C4-2B (cell line): ENCODE data around the gene NHLH1.

ENCODE experiments used
- H3K27ac ChIP-seq: fragments of 450-650 bp; 2 replicates; pipeline ENCODE4 v1.5.1; 2017
- ZFX ChIP-seq: fragments of 450-650 bp; IDR thresholded peaks from 2 replicates; pipeline ENCODE4 v1.6.1; 2017
- TF ChIP-seq, protein P1 (sequence below): fragments of 450-650 bp; conservative IDR thresholded peaks from 2 replicates; pipeline ENCODE4 v1.5.1; 2017; ENCODE audit warnings: mild to moderate bottlenecking

The NHLH1 gene

DNA sequence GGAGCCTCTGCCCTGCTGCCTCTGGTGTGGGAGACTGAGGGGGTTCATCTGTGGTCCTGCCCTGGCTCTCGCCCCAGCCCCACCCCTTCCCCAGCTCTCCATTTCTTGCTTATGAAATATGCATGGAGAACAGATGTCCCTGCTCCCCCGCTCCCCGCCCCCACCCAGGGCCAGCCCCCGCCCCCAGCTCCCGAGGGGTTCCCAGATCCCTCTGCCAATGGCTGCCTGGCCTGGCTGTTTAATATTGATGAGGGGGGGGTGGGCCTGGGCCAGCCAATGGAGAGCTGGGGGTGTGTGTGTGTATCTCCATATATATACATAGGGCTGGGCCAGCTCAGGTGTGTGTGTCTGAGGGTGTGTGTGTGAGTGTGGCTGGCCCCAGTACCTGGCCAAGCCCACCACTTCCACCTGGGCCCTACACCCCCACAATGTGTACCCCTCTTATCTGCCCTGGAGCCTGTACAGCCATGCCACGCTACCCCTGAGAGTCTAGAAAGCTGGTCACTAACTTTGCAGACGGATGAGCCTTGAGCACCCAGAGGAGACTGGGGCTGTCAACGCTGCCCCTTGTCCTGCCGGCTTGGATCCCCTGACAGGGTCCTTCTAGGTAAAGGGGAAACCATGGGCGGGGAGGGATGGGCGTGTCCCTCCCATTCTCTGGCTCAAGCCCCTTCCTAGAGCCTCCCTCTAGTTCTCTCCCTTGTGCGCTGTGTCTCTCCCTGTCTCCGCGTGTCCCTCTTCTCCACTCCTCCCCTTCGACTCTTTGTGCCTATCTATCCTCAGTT lies at the start of gene NHLH1:
Gene NHLH1 (plus strand): TSS at position 341 of the 785 bp plus-strand sequence. CDS start 3,661 bp downstream, outside the sequence.
- H3K27ac ChIP-seq: no peak within 1 kb of the TSS
- TF ChIP-seq, protein P1, sequence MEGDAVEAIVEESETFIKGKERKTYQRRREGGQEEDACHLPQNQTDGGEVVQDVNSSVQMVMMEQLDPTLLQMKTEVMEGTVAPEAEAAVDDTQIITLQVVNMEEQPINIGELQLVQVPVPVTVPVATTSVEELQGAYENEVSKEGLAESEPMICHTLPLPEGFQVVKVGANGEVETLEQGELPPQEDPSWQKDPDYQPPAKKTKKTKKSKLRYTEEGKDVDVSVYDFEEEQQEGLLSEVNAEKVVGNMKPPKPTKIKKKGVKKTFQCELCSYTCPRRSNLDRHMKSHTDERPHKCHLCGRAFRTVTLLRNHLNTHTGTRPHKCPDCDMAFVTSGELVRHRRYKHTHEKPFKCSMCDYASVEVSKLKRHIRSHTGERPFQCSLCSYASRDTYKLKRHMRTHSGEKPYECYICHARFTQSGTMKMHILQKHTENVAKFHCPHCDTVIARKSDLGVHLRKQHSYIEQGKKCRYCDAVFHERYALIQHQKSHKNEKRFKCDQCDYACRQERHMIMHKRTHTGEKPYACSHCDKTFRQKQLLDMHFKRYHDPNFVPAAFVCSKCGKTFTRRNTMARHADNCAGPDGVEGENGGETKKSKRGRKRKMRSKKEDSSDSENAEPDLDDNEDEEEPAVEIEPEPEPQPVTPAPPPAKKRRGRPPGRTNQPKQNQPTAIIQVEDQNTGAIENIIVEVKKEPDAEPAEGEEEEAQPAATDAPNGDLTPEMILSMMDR: no peak
- TF ChIP-seq ZFX: no peak

DNA sequence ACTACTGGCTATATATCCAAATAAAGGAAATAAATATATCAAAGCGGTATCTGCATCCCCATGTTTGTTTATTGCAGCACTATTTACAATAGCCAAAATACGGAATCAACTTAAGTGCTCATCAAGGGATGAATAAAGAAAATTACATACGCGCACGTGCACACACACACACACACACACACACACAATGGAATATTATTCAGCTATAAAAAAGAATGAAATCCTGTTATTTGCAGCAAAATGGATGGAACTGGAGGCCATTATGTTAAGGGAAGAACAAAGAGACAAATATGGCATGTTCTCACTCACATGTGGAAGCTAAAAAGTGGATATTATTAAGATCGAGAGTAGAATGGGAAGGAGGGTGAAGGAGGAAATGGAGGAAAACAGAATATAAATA lies 44.0 kb upstream of the NHLH1 start:
- TF ChIP-seq ZFX: no peak
- TF ChIP-seq, protein P1: no peak
- H3K27ac ChIP-seq: no peak overlapping the region

DNA sequence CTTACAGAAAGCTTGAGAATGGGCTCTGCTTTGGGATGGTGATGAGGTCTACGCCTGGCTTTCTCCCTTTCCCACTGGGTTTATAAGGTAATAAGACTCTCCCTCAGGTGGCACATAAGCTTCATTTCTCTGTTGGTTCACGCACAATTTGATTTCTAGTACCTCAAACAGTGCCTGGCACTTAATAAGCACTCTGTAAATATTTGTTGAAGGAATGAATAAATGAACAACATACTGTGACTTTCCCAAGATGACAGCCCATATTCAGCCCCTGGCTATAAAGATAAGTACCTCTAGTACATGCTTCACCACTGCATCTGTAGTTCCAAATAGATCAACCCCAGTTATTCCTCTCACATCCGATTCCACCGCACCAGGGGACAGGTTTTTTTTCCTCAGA lies 41.6 kb upstream of the NHLH1 start:
- TF ChIP-seq, protein P1: no peak
- no peak for TF ChIP-seq ZFX
- H3K27ac ChIP-seq: no peak overlapping the region

DNA sequence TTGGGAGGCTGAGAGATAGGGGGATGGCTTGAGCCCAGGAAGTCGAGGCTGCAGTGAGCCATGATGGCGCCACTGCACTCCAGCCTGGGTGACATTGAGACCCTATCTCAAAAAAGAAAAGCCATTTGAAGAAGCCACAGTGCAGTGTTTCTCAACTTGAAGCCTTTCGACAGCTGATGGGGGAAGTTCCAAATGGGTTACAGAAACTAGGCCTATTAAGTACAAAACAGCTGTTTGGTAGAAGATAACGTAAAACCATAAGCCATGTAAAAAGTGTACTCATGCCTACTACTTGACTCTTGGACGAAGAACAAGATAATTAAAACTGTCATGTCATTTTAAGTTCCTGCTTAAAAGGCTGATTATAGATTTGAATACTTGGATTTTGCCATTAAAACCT lies 40.5 kb upstream of the NHLH1 start:
- TF ChIP-seq, protein P1: no peak
- no peak for TF ChIP-seq ZFX

DNA sequence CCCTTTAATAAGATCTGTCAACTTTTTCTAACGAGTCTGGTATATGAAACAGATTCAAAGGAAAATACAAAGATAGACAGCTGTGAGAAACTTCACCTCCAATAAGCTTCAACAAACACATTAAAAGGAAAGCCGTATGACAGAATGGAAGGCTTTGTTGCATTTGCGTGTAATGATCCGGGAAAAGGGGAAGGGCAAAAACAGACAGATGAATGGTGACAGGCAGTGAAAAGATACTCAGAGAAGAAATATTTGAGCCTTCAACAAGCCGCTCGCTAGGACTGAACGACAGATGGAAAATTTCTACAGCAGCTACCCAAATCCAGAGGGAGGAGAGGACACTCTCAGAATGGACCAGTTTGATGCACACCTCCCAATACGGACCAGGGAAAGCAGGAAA lies 38.7 kb upstream of the NHLH1 start:
- TF ChIP-seq, protein P1: no peak
- TF ChIP-seq ZFX: no peak
- H3K27ac ChIP-seq: no peak overlapping the region

More for the DNA sequence above, 40.5 kb upstream of the NHLH1 start:
- no peak overlapping the region for H3K27ac ChIP-seq

DNA sequence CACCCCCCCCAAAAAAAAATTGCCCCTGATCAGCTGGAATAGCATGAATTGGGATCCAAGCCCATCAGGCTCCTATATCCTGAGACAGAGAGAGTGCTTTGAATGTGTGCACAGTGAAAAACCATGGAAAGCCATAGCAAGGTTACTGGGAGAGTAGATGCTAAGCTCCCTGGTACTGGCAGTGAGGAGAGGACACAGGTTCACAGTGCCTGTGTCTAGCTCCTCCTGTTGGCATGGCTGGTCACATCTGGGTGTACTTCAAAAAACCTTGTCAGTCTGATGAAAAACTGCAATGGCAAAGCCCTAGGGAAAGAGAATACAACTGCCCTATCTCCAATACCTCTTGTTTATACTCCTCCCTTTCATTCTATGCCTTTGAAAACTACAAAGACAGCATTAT lies 36.8 kb upstream of the NHLH1 start:
- H3K27ac ChIP-seq: no peak overlapping the region
- TF ChIP-seq ZFX: no peak
- TF ChIP-seq, protein P1: no peak

DNA sequence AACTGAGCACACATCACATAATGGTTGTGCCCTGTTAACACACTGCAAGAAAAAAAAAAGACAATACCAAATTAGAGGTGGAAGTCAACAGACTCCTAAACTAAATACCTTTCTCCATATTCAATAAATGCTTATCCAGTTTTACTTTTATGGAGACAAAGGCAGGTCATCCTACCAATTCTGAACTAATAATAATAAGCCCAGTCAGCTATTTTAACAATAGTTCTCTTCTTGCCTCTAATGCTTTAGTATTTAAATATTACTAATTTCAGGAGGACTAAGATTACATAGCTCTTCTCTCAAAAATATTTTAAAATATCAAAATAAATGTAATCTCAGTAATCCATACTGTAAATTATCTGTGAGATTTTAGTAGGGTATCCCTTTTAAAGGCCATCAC lies 34.4 kb upstream of the NHLH1 start:
- TF ChIP-seq ZFX: no peak
- TF ChIP-seq, protein P1: no peak
- H3K27ac ChIP-seq: no peak overlapping the region
